SK-N-SH (cell line): ENCODE measurements around the gene FAM168A. TPM values are rescaled to one million over a fixed set of nuclear protein-coding genes. Genes with fewer than 3 reads are reported as not detected.

Source experiments
- CTCF ChIA-PET: fragments of 300-600, 350-600 bp; formaldehyde crosslinking; extraction: SDS; loops from one replicate; lab custom pipeline; 2021; lab: Yijun Ruan, JAX
- POLR2A ChIA-PET: fragments of 350-600 bp; sonication (Branson Sonifier 250); formaldehyde crosslinking; extraction: SDS; loops from one replicate; lab custom pipeline; 2020; ENCODE audit warnings: antibody characterized with exemption, inconsistent platforms; lab: Yijun Ruan, JAX
- DNase-seq: peaks from one replicate; pipeline ENCODE4 v3.0.0; 2012
- H2AFZ ChIP-seq: fragments of 200-600 bp; sonication (generic); 2 replicates; pipeline ENCODE4 v1.8.1; 2016; ENCODE audit warnings: antibody characterized with exemption, mild to moderate bottlenecking, low read depth
- H3F3A ChIP-seq: fragments of 200-600 bp; sonication (generic); replicated peaks from 2 replicates; pipeline ENCODE3; 2016; ENCODE audit warnings: antibody characterized with exemption, mild to moderate bottlenecking; ENCODE audit not compliant: insufficient read depth
- H3K27ac ChIP-seq, 2 experiments: fragments of 200-500 bp in 1 of 2; fragments of 200-600 bp in 1 of 2; sonication (Bioruptor generic) in 1 of 2; sonication (generic), shearing (Covaris generic) in 1 of 2; 2 replicates each; pipeline versions ENCODE4 v1.5.1 to v1.6.1; 2014 to 2016; ENCODE audit warnings: low read depth in 2 of 2, inconsistent platforms in 1 of 2, low read length in 1 of 2, mild to moderate bottlenecking in 1 of 2, mixed read lengths in 1 of 2
- H3K27me3 ChIP-seq: fragments of 200-600 bp; sonication (generic), shearing (Covaris generic); 2 replicates; pipeline ENCODE4 v1.6.1; 2016; ENCODE audit warnings: mixed run types; ENCODE audit not compliant: insufficient read depth
- H3K36me3 ChIP-seq, 2 experiments: fragments of 200-500 bp in 1 of 2; fragments of 200-600 bp in 1 of 2; sonication (Bioruptor generic) in 1 of 2; sonication (generic) in 1 of 2; replicated peaks in 1 of 2; 2 replicates each; pipeline versions ENCODE3 to v1.5.1; 2014 to 2016; ENCODE audit warnings: low read length in 1 of 2, mild to moderate bottlenecking in 1 of 2; ENCODE audit not compliant: insufficient read depth in 2 of 2, control insufficient read depth in 1 of 2
- H3K4me1 ChIP-seq, 2 experiments: fragments of 200-500 bp in 1 of 2; fragments of 200-600 bp in 1 of 2; sonication (Bioruptor generic) in 1 of 2; sonication (generic), shearing (Covaris generic) in 1 of 2; 2 replicates each; pipeline versions ENCODE4 v1.5.1 to v1.6.1; 2014 to 2016; ENCODE audit warnings: low read depth in 1 of 2, low read length in 1 of 2, mixed run types in 1 of 2; ENCODE audit not compliant: insufficient read depth in 2 of 2, control insufficient read depth in 1 of 2
- H3K4me2 ChIP-seq: fragments of 200-600 bp; sonication (generic), shearing (Covaris generic); 2 replicates; pipeline ENCODE4 v1.6.1; 2017; ENCODE audit warnings: mixed run types
- H3K4me3 ChIP-seq, 2 experiments: fragments of 200-500 bp in 1 of 2; fragments of 200-600 bp in 1 of 2; sonication (Bioruptor generic) in 1 of 2; sonication (generic), shearing (Covaris generic) in 1 of 2; 2 replicates each; pipeline versions ENCODE4 v1.5.1 to v1.8.1; 2014 to 2016; ENCODE audit warnings: low read depth in 2 of 2, inconsistent platforms in 1 of 2, low read length in 1 of 2, mild to moderate bottlenecking in 1 of 2, mixed read lengths in 1 of 2, moderate library complexity in 1 of 2
- H3K79me2 ChIP-seq: fragments of 200-600 bp; sonication (generic); 2 replicates; pipeline ENCODE4 v1.8.1; 2017; ENCODE audit warnings: mild to moderate bottlenecking; ENCODE audit not compliant: insufficient read depth
- H3K9ac ChIP-seq: fragments of 200-600 bp; sonication (generic); 2 replicates; pipeline ENCODE4 v1.6.1; 2017; ENCODE audit warnings: mixed run types
- H3K9me2 ChIP-seq: fragments of 200-600 bp; sonication (generic); 2 replicates; pipeline ENCODE4 v1.6.1; 2017; ENCODE audit warnings: mixed run types
- H3K9me3 ChIP-seq: fragments of 200-600 bp; sonication (generic); 2 replicates; pipeline ENCODE4 v1.6.1; 2017; ENCODE audit warnings: mixed run types, mild to moderate bottlenecking, moderate library complexity
- H4K20me1 ChIP-seq: fragments of 200-600 bp; sonication (generic); 2 replicates; pipeline ENCODE4 v1.6.1; 2017; ENCODE audit warnings: mild to moderate bottlenecking, mixed run types; ENCODE audit not compliant: insufficient read depth
- CHD2 ChIP-seq: fragments of 150-350 bp; IDR thresholded peaks from 2 replicates; pipeline ENCODE4 v1.6.1; 2018; ENCODE audit warnings: low read length; ENCODE audit not compliant: partially characterized antibody
- ELF1 ChIP-seq: IDR thresholded peaks from 2 replicates; pipeline ENCODE4 v1.4.0; 2012
- EZH2phosphoT487 ChIP-seq: fragments of 200-600 bp; sonication (generic); IDR thresholded peaks from 2 replicates; pipeline ENCODE4 v1.6.1; 2017; ENCODE audit warnings: low read depth, mixed run types, mild to moderate bottlenecking, antibody characterized with exemption, moderate library complexity, borderline replicate concordance
- FOSL2 ChIP-seq: IDR thresholded peaks from 2 replicates; pipeline ENCODE4 v1.4.0; 2012; ENCODE audit warnings: low read depth, mild to moderate bottlenecking, moderate library complexity, borderline replicate concordance
- GABPA ChIP-seq: IDR thresholded peaks from 2 replicates; pipeline ENCODE4 v1.4.0; 2012; ENCODE audit warnings: low read depth, mild to moderate bottlenecking
- IRF3 ChIP-seq: fragments of 150-350 bp; IDR thresholded peaks from 2 replicates; pipeline ENCODE4 v1.6.1; 2016; ENCODE audit warnings: mild to moderate bottlenecking, low read depth, low read length
- JUND ChIP-seq: IDR thresholded peaks from 2 replicates; pipeline ENCODE4 v1.4.0; 2012
- MAX ChIP-seq: IDR thresholded peaks from 2 replicates; pipeline ENCODE4 v1.4.0; 2012; ENCODE audit warnings: low read depth
- NFIC ChIP-seq: IDR thresholded peaks from 2 replicates; pipeline ENCODE4 v1.4.0; 2012; ENCODE audit warnings: borderline replicate concordance
- PBX3 ChIP-seq: IDR thresholded peaks from 2 replicates; pipeline ENCODE4; 2012
- POLR2AphosphoS5 ChIP-seq: IDR thresholded peaks from 2 replicates; pipeline ENCODE4 v1.6.1; 2012; ENCODE audit warnings: low read depth, low read length
- SIN3A ChIP-seq: IDR thresholded peaks from 2 replicates; pipeline ENCODE4 v1.6.1; 2012; ENCODE audit warnings: low read depth, mild to moderate bottlenecking, low read length, moderate library complexity, borderline replicate concordance
- SMC3 ChIP-seq: IDR thresholded peaks from 2 replicates; pipeline ENCODE4 v1.6.1; 2012; ENCODE audit warnings: low read depth, low read length, improper control_type of control experiment
- TAF1 ChIP-seq: IDR thresholded peaks from 2 replicates; pipeline ENCODE4 v1.6.1; 2012; ENCODE audit warnings: low read depth, mild to moderate bottlenecking, low read length, moderate library complexity, borderline replicate concordance
- YY1 ChIP-seq: IDR thresholded peaks from 2 replicates; pipeline ENCODE4 v1.4.0; 2012; ENCODE audit warnings: low read depth, mild to moderate bottlenecking
- WGBS: methylation state at CpG from one replicate; pipeline ENCODE4 v1.1.6; 2017; ENCODE audit warnings: low lambda C conversion rate; 5-methylcytosine and 5-hydroxymethylcytosine counted together
- polyA plus RNA-seq, 3 experiments: library from polyadenylated mRNA; depleted of rRNA; stranded (reverse); fragments of >200 nt; gene quantifications; 2 replicates each; pipeline ENCODE4 v1.2.3, GENCODE V29; 2012
- TF ChIP-seq, protein P1 (sequence below): IDR thresholded peaks from 2 replicates; pipeline ENCODE4 v1.6.1; 2012; ENCODE audit warnings: mild to moderate bottlenecking, low read depth, low read length, moderate library complexity
- TF ChIP-seq, protein P2 (sequence below): fragments of 200-600 bp; sonication (generic); IDR thresholded peaks from 2 replicates; pipeline ENCODE4 v1.6.1; 2017; ENCODE audit warnings: antibody characterized with exemption, mild to moderate bottlenecking, moderate library complexity

The FAM168A gene
- polyA plus RNA-seq, 1 of the 3 experiments (the other 2 are of a cell fraction): 17.8 TPM

GRCh38 chr11:73506038-73506437 lies 91.9 kb downstream of the FAM168A start:
- peaks cover 49% of the 10 kb centered on the region for H3K79me2 ChIP-seq
- POLR2A ChIA-PET: no interaction called here

More at GRCh38 chr11:73506038-73506437, 91.9 kb downstream of the FAM168A start:
- TF ChIP-seq TAF1 (no peak), SMC3 (no peak), IRF3 (no peak), SIN3A (no peak), POLR2AphosphoS5 (no peak), PBX3 (no peak), YY1 (no peak), CHD2 (no peak), NFIC (no peak), MAX (no peak), JUND (no peak), GABPA (no peak), EZH2phosphoT487 (no peak), ELF1 (no peak), FOSL2 (no peak)
- TF ChIP-seq, protein P1, sequence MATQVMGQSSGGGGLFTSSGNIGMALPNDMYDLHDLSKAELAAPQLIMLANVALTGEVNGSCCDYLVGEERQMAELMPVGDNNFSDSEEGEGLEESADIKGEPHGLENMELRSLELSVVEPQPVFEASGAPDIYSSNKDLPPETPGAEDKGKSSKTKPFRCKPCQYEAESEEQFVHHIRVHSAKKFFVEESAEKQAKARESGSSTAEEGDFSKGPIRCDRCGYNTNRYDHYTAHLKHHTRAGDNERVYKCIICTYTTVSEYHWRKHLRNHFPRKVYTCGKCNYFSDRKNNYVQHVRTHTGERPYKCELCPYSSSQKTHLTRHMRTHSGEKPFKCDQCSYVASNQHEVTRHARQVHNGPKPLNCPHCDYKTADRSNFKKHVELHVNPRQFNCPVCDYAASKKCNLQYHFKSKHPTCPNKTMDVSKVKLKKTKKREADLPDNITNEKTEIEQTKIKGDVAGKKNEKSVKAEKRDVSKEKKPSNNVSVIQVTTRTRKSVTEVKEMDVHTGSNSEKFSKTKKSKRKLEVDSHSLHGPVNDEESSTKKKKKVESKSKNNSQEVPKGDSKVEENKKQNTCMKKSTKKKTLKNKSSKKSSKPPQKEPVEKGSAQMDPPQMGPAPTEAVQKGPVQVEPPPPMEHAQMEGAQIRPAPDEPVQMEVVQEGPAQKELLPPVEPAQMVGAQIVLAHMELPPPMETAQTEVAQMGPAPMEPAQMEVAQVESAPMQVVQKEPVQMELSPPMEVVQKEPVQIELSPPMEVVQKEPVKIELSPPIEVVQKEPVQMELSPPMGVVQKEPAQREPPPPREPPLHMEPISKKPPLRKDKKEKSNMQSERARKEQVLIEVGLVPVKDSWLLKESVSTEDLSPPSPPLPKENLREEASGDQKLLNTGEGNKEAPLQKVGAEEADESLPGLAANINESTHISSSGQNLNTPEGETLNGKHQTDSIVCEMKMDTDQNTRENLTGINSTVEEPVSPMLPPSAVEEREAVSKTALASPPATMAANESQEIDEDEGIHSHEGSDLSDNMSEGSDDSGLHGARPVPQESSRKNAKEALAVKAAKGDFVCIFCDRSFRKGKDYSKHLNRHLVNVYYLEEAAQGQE: no peak
- TF ChIP-seq, protein P2, sequence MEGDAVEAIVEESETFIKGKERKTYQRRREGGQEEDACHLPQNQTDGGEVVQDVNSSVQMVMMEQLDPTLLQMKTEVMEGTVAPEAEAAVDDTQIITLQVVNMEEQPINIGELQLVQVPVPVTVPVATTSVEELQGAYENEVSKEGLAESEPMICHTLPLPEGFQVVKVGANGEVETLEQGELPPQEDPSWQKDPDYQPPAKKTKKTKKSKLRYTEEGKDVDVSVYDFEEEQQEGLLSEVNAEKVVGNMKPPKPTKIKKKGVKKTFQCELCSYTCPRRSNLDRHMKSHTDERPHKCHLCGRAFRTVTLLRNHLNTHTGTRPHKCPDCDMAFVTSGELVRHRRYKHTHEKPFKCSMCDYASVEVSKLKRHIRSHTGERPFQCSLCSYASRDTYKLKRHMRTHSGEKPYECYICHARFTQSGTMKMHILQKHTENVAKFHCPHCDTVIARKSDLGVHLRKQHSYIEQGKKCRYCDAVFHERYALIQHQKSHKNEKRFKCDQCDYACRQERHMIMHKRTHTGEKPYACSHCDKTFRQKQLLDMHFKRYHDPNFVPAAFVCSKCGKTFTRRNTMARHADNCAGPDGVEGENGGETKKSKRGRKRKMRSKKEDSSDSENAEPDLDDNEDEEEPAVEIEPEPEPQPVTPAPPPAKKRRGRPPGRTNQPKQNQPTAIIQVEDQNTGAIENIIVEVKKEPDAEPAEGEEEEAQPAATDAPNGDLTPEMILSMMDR: no peak
- H3K9ac ChIP-seq: no peak overlapping the region
- H2AFZ ChIP-seq: no peak overlapping the region
- no peak for DNase-seq
- no peak overlapping the region for H3K4me3 ChIP-seq
- 100% methylated on average over 2 of the region's 2 CpGs for WGBS
- H3K27ac ChIP-seq: no peak overlapping the region
- H3K9me2 ChIP-seq: no peaks in the 10 kb centered on the region
- H3K36me3 ChIP-seq: no peaks in the 10 kb centered on the region
- CTCF ChIA-PET: interaction anchor here (1.2 to 1.4 kb wide), 2 partner anchors 27 to 120 kb away, joined by 3 to 6 read pairs; no protein-coding TSS in a partner anchor
- H4K20me1 ChIP-seq: no peaks in the 10 kb centered on the region
- H3K4me1 ChIP-seq: peaks cover 0 to 6% of the 10 kb centered on the region in 2 experiments; a peak in 2 of 4 replicates
- peaks cover 12% of the 10 kb centered on the region for H3F3A ChIP-seq
- no peak overlapping the region for H3K4me2 ChIP-seq
- no peaks in the 10 kb centered on the region for H3K27me3 ChIP-seq
- H3K9me3 ChIP-seq: no peaks in the 10 kb centered on the region
